KBM-7 (cell line): Measurements from ENCODE around the gene ZFYVE27.

Experiments
- DNase-seq: peaks from one replicate; pipeline ENCODE4 v3.0.0-alpha.2; 2015
- in situ Hi-C: fragments of 300-500 bp; cut with MboI; formaldehyde crosslinking; loops from 2 replicates; pipeline ENCODE4 v1.14.3; 2020; ENCODE audit warnings: low sequenced_read_pairs, low pct_unique_long_range_greater_than_20kb, mixed read lengths

The ZFYVE27 gene

GRCh38 chr10:97738616-97739015 lies 1.7 kb downstream of the ZFYVE27 start:
- DNase-seq = no peak
- in situ Hi-C loops = no loop called here

- no peak for DNase-seq
- in situ Hi-C loops = no loop called here
Measured at GRCh38 chr10:97740613-97741012, 3.7 kb downstream of the ZFYVE27 start.

- in situ Hi-C loops = no loop called here
- no peak for DNase-seq
Measured at GRCh38 chr10:97743169-97743943, 6.4 kb downstream of the ZFYVE27 start.

GRCh38 chr10:97744405-97745035 lies 7.6 kb downstream of the ZFYVE27 start:
- in situ Hi-C loops = no loop called here
- no peak for DNase-seq

- in situ Hi-C loops = no loop called here
- no peak for DNase-seq
Measured at GRCh38 chr10:97747573-97747972, 10.6 kb downstream of the ZFYVE27 start.

GRCh38 chr10:97748116-97748515 lies 11.2 kb downstream of the ZFYVE27 start:
- in situ Hi-C loops = no loop called here
- no peak for DNase-seq

- DNase-seq = no peak
- in situ Hi-C loops = no loop called here
Measured at GRCh38 chr10:97752956-97753355, 16.0 kb downstream of the ZFYVE27 start.

- no peak for DNase-seq
- in situ Hi-C loops = no loop called here
Measured at GRCh38 chr10:97754726-97755125, 17.8 kb downstream of the ZFYVE27 start.

GRCh38 chr10:97755718-97756117 lies 18.8 kb downstream of the ZFYVE27 start:
- in situ Hi-C loops = no loop called here
- no peak for DNase-seq

- no peak for DNase-seq
- in situ Hi-C loops = no loop called here
Measured at GRCh38 chr10:97757471-97757870, 20.5 kb downstream of the ZFYVE27 start.

- in situ Hi-C loops = no loop called here
- peak; percentile 55 for DNase-seq
Measured at GRCh38 chr10:97759158-97759887, 22.4 kb downstream of the ZFYVE27 start.

GRCh38 chr10:97759946-97760345 lies 23.0 kb downstream of the ZFYVE27 start:
- DNase-seq = no peak
- in situ Hi-C loops = no loop called here

GRCh38 chr10:97760461-97761257 lies 23.7 kb downstream of the ZFYVE27 start:
- in situ Hi-C loops = no loop called here
- no peak for DNase-seq

- DNase-seq = no peak
- in situ Hi-C loops = no loop called here
Measured at GRCh38 chr10:97761331-97761865, 24.5 kb downstream of the ZFYVE27 start.

GRCh38 chr10:97762056-97762455 lies 25.1 kb downstream of the ZFYVE27 start:
- in situ Hi-C loops = no loop called here
- DNase-seq = no peak

GRCh38 chr10:97762816-97763215 lies 25.9 kb downstream of the ZFYVE27 start:
- in situ Hi-C loops = no loop called here
- DNase-seq = no peak

- in situ Hi-C loops = no loop called here
- DNase-seq = no peak
Measured at GRCh38 chr10:97763411-97763810, 26.5 kb downstream of the ZFYVE27 start.

- DNase-seq = no peak
- in situ Hi-C loops = no loop called here
Measured at GRCh38 chr10:97763947-97764346, 27.0 kb downstream of the ZFYVE27 start.

GRCh38 chr10:97764519-97764931 lies 27.6 kb downstream of the ZFYVE27 start:
- DNase-seq = no peak
- in situ Hi-C loops = no loop called here
